Activated CD8-positive, alpha-beta memory T cell treated with anti-CD3 and anti-CD28 coated beads, Interleukin-2, amount 10 ng/mL, durations not matched to agents 7 days and 5 days (primary cell): Measurements from ENCODE around the gene FAM174C. TPM values are rescaled to one million over a fixed set of nuclear protein-coding genes. Genes with fewer than 3 reads are reported as not detected.

Experiments
- ATAC-seq: fragments of 150-1000 bp; cut with Tn5 transposase; one replicate; pipeline ENCODE4 v1.10.0; 2021; ENCODE audit warnings: moderate library complexity
- CTCF ChIA-PET: fragments of 350-600 bp; sonication (Branson Sonifier 250); formaldehyde crosslinking; loops from one replicate; lab custom pipeline; 2021; ENCODE audit warnings: antibody characterized with exemption; lab: Charles Lee
- DNase-seq: peaks from one replicate; pipeline ENCODE4 v3.0.0-alpha.2; 2020
- H3K27ac Mint-ChIP-seq: one replicate; pipeline ENCODE4 v1.8.0; 2021; ENCODE audit warnings: mild to moderate bottlenecking, mixed read lengths
- H3K27me3 Mint-ChIP-seq: one replicate; pipeline ENCODE4 v1.8.0; 2021; ENCODE audit warnings: mixed read lengths
- H3K36me3 Mint-ChIP-seq: one replicate; pipeline ENCODE4 v1.8.0; 2021; ENCODE audit warnings: mild to moderate bottlenecking, mixed read lengths
- H3K4me1 Mint-ChIP-seq: one replicate; pipeline ENCODE4 v1.8.0; 2021; ENCODE audit warnings: mixed read lengths
- H3K4me3 Mint-ChIP-seq: one replicate; pipeline ENCODE4 v1.8.0; 2021; ENCODE audit warnings: mild to moderate bottlenecking, moderate library complexity, mixed read lengths
- H3K9me3 Mint-ChIP-seq: one replicate; pipeline ENCODE4 v1.8.0; 2022; ENCODE audit warnings: low read depth, mixed read lengths
- total RNA-seq, 2 experiments: library from RNA; stranded (reverse); gene quantifications; one replicate each; pipeline ENCODE4 v1.2.3, GENCODE V29; 2021

FAM174C gene
- total RNA-seq, 2 experiments from 2014 or later, result 54.7 to 60.3 TPM

DNA sequence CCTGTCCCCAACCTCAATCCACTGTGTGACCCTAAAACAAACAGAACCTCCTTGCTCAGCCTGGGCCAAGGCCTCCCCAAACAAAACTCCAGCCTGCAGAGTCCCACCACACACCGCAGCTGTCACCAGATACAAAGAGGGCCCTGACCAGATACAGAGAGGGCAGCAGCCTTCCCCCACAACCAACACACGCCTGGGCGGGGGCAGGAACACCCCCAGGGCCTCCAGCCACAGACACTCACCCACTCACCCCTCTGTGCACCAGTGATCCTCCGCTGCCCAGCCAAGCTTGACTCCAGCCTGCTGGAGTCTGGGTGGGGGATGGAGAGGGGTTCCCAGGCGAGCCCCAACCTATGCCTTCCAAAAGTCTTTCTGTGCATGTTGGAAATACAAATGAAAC lies 12.1 kb upstream of the FAM174C start:
- H3K4me1 Mint-ChIP-seq, result peaks cover 56% of the 10 kb centered on the region
- H3K9me3 Mint-ChIP-seq, result no peaks in the 10 kb centered on the region
- CTCF ChIA-PET, result interaction anchor here (1.6 to 17.8 kb wide), 2 partner anchors 16 to 21 kb away, joined by 3 to 723 read pairs; partner anchors contain the start of genes ATP5F1D and CBARP

DNA sequence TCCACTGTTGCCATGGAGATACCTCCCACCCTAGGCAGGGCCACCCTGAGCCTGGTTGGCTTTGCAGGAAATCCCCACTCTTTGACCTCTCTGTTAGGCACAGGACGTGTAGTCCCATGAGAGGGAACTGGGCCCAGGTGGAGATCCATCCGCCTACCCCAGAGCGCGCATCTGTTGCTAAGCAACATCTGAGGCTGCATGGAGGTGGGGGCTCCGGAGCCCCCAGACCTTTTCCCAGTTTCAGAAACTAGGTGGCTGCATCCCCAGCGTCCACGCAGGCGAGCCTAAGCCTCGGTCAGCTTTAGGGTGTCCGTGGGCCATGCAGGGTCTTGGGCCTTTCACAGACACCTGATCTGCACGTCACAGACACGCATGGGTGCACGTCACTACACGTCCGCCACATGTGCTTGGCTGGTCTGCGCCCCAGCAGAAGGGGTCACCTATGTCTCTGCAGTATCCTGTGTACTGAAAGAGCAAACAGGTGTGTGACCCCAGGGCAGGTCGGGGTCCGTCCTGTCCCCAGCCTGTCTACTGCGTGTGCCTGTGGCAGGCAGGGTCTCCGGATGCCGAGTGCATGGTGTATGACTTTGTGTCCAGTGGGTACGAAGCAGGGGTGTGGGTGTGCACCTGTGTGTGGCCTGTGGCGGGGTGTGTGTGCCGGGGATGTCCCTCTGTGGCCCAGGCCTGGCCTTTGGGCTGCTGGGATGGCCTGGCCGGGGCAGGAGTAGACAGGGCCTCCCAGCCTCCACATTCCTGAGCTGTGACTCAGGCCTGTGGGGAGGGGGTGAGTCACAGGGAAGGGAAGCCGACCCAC lies 10.3 kb upstream of the FAM174C start:
- CTCF ChIA-PET, result interaction anchor here (4.5 to 17.8 kb wide), 2 partner anchors 11 to 22 kb away, joined by 88 to 723 read pairs; partner anchors contain the start of genes ATP5F1D and CBARP
- H3K9me3 Mint-ChIP-seq, result no peaks in the 10 kb centered on the region
- H3K4me1 Mint-ChIP-seq, result peaks cover 53% of the 10 kb centered on the region
- no peak for DNase-seq
- peaks cover 2% of the 10 kb centered on the region for H3K27me3 Mint-ChIP-seq
- peaks cover 3% of the 10 kb centered on the region for H3K36me3 Mint-ChIP-seq
- no peak for ATAC-seq
- no peak overlapping the region for H3K4me3 Mint-ChIP-seq
- peak overlapping the region; percentile 78 for H3K27ac Mint-ChIP-seq

More for the DNA sequence above, 12.1 kb upstream of the FAM174C start:
- ATAC-seq, result no peak
- Mint-ChIP-seq H3K27me3 (peaks cover 2% of the 10 kb centered on the region), H3K4me3 (no peak overlapping the region), H3K27ac (peak overlapping the region; percentile 69), H3K36me3 (no peaks in the 10 kb centered on the region)
- no peak for DNase-seq

DNA sequence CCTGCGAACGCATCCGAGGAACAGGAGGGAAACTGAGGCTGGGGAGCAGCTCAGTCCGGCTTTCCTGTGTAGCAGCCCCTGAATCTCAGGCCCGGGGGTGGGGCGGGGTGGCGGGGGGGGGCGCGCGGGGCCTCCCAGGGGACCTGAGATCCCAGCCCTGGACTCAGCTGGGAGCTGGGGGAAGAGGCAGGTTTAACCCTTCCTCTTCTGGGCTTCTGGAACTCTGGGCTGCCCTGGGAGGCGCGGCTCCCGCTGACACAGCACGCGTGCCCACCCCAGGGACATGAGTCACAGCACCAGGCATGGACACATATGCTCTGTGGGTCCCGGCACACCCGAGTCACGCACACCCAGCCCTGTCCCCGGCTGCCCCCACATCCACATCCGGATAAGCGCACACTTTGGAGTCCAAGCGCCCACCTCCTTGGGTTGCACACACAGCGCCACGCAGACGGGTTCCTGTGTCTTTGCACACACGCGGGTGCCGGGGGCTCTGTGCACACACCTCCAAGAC lies 9.7 kb upstream of the FAM174C start:
- Mint-ChIP-seq H3K36me3 (peaks cover 9% of the 10 kb centered on the region), H3K9me3 (no peaks in the 10 kb centered on the region), H3K4me1 (peaks cover 56% of the 10 kb centered on the region), H3K4me3 (peak overlapping the region; percentile 59), H3K27ac (peak overlapping the region; percentile 76), H3K27me3 (peaks cover 2% of the 10 kb centered on the region)
- CTCF ChIA-PET, result interaction anchor here (0.9 to 17.8 kb wide), 9 partner anchors 9 to 243 kb away, joined by 3 to 723 read pairs (median 6); partner anchors contain the start of genes ATP5F1D, CBARP and FAM174C
- peak; percentile 1 for ATAC-seq
- DNase-seq, result peak; percentile 84

DNA sequence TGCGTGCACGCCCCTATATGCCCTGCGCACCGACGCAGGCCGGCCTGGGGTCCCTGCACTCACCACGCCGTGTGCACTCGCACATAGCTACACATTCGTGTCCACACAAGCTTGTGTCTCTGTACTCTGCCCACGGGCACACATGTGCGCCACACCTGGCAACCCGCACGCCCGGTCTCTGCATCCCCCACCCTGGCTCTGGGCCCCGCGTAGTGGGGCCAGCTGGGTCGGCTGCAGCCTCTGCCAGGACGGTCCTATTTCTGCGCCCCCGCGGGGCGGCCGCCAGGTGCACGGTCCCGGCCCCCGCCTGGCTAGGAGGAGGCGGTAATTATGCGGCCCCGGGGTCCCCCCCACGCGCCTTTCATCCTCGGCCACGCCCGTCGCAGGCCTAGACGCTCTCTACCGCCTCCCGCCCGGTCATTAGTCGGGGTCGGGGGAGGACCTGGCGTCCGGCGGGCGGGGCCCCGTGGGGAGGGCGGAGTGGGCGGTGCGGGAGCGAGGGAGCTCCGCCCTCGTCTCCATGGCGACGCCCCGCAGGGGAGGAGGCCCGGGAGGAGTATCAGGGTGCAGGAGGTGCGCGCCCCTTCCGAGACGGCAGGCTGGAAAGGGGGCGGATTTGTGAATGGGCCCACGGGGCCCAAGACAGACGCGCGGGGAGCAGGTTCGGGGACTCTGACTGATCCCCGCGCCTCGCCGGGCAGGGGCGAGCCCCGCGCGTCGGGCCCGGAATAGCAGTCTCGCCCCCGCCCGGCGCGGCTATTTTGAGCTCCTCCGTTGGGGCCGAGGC lies 9.0 kb upstream of the FAM174C start:
- H3K4me3 Mint-ChIP-seq, result peak overlapping the region; percentile 59

DNA sequence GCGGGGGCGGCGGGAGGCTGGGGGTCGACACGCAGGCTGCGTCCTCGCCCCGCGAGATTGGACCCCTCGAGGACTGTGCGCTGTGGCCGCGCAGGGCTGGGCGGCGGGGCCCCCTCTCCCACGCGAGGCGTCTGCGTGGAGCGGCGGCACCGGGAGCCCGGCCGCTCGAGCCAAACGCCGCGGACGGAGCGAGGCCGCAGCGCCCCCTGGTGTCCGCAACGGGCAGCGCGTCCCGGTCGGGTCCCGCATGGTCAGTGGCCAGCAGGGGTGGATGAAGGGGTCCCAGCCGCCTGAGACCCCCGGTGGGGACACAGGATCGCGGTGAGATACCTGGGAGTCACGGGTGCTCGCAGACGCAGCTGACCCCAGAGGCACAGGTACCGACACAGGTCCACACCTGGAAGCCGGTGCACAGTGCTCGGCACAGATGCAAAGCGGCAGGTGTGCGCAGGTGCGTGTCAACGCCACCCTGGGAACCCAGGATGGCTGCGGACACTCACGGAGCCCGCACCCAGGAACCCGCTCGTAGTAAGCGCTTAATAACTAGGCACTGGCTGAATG lies 8.3 kb upstream of the FAM174C start:
- peaks cover 22% of the 10 kb centered on the region for H3K36me3 Mint-ChIP-seq
- H3K27ac Mint-ChIP-seq, result no peak overlapping the region
- no peaks in the 10 kb centered on the region for H3K9me3 Mint-ChIP-seq
- H3K27me3 Mint-ChIP-seq, result peaks cover 2% of the 10 kb centered on the region
- DNase-seq (peak; percentile 83), ATAC-seq (peak; percentile 9)
- H3K4me1 Mint-ChIP-seq, result peaks cover 62% of the 10 kb centered on the region
- CTCF ChIA-PET, result interaction anchor here (0.5 to 17.8 kb wide), 27 partner anchors 8 to 283 kb away, joined by 3 to 723 read pairs (median 5); partner anchors contain the start of genes ABCA7, ARHGAP45, ATP5F1D and CBARP
- peak overlapping the region; percentile 59 for H3K4me3 Mint-ChIP-seq

More for the DNA sequence above, 9.0 kb upstream of the FAM174C start:
- DNase-seq (peak; percentile 94), ATAC-seq (peak; percentile 54)
- Mint-ChIP-seq H3K36me3 (peaks cover 15% of the 10 kb centered on the region), H3K9me3 (no peaks in the 10 kb centered on the region), H3K27ac (peak overlapping the region; percentile 76), H3K4me1 (peaks cover 62% of the 10 kb centered on the region), H3K27me3 (peaks cover 2% of the 10 kb centered on the region)
- CTCF ChIA-PET, result interaction anchor here (0.5 to 17.8 kb wide), 26 partner anchors 8 to 282 kb away, joined by 3 to 723 read pairs (median 5); partner anchors contain the start of genes ABCA7, ARHGAP45, ATP5F1D and CBARP

DNA sequence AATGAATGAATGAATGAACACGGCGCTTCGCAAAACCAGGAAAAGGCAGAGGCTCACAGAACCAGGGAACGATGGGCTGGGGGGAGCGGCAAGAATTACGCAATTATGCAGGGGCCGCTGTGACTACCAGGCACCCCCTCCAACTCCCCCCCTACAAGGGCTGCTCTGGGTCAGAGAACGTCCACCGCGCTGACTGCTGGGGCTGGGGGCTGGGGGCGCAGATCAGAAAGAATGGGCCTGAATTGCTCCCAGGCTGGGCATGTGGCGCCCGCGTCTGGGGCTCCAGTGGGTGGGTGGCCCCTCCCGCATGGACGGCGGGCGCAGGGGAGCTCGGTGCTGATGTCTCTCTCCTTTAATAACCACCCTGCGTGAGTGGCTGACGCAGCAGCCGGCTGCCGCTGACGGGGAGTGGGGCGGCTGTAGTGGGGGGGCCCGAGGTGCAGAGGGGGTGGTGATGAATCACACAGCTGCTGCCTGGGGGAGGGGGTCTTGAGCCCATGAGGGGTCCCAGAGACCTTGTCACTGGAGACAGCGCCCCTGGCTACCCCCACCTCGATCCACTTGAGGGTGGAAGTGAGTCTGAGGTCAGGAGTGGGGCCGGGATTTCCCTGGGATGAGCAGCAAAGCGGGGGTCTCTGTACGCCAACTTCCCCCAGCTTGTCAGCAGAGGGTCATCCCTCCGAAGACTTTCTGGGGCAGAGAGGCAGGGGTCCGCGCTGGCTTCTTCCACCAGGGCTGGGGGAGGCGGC lies 7.7 kb upstream of the FAM174C start:
- Mint-ChIP-seq H3K9me3 (no peaks in the 10 kb centered on the region), H3K4me3 (peak overlapping the region; percentile 38), H3K4me1 (peaks cover 64% of the 10 kb centered on the region), H3K36me3 (peaks cover 28% of the 10 kb centered on the region), H3K27me3 (peaks cover 2% of the 10 kb centered on the region), H3K27ac (no peak overlapping the region)
- CTCF ChIA-PET, result interaction anchor here (1.1 to 17.8 kb wide), 5 partner anchors 14 to 228 kb away, joined by 3 to 723 read pairs (median 14); partner anchors contain the start of genes ABCA7, ATP5F1D and CBARP
- DNase-seq, result peak; percentile 60
- ATAC-seq, result no peak

DNA sequence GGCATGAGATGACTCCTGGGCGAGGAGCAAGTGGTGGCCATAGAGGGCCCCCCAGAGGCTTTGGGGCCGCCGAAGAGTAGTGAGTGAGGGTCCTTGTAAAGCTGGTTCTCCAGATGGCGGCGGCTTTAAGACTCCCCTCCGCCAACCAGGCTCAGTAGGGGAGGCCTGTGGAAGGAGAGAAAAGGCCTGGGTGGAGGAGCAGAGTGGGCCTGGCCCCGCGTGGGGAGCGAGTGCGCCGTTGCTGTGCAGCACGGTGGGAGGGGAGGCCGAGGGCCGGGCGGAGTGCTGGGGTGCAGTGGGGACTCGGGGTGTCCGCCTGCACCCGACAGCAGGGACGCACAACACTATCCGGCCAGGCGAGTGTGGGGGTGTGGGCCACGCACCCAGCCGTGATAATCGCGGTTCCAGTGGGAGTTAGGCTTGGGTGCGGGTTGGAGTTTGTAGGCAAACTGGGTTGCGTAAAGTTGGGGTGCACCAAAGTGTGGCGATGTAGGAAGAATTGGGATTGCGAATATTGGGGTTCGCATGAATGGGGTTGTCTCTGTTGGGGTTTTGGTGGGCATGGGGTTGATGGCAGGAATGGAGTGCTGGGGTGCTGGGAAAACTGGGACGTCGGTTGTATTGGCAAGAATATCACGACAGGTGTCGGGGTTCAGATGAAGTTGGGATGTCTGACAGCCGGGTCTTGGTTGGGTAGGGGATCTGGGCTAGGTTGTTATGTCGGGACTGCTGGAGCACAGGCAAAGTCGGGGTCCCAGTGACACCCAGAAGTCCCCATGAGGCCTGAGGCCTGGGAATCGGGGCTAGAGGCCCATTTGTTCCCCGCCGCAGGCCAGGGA lies 6.9 kb upstream of the FAM174C start:
- CTCF ChIA-PET, result interaction anchor here (0.7 to 17.8 kb wide), 8 partner anchors 9 to 204 kb away, joined by 3 to 723 read pairs (median 6); partner anchors contain the start of genes ATP5F1D and CBARP
- no peaks in the 10 kb centered on the region for H3K9me3 Mint-ChIP-seq
- H3K4me1 Mint-ChIP-seq, result peaks cover 64% of the 10 kb centered on the region
- peak overlapping the region; percentile 62 for H3K4me3 Mint-ChIP-seq
- DNase-seq (peak; percentile 53), ATAC-seq (no peak)
- H3K36me3 Mint-ChIP-seq, result peaks cover 35% of the 10 kb centered on the region
- H3K27ac Mint-ChIP-seq, result peak overlapping the region; percentile 42
- peaks cover 2% of the 10 kb centered on the region for H3K27me3 Mint-ChIP-seq

DNA sequence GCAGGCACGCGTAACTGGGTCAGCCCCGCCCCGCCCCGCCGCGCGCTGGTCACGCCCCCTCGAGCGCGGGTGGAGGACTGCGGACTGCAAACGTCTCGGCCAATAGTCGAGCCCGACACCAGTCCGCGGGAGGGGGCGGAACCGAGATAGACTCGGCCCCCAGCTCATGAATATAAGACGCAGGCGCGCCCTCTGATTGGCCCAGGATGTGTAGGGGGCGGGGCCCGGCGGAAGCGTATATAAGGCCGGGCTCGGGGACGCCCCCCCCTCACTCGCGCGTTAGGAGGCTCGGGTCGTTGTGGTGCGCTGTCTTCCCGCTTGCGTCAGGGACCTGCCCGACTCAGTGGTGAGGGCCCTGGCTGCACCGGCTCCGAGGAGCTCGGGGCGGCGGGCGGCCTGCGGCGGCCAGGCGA lies 6.3 kb upstream of the FAM174C start, which contains the start of gene CIRBP:
Gene CIRBP (plus strand): TSS at position 268 of the 413 bp plus-strand sequence. CDS start 1,602 bp downstream, outside the sequence.
- Mint-ChIP-seq H3K36me3 (peaks cover 41% of the 10 kb centered on the region), H3K4me1 (peaks cover 70% of the 10 kb centered on the region), H3K27ac (peak within 1 kb of the TSS; percentile 89), H3K27me3 (peaks cover 2% of the 10 kb centered on the region), H3K4me3 (peak within 1 kb of the TSS; percentile 86), H3K9me3 (no peaks in the 10 kb centered on the region)
- CTCF ChIA-PET, result interaction anchor here (0.7 to 17.8 kb wide), 7 partner anchors 10 to 204 kb away, joined by 3 to 723 read pairs (median 6); partner anchors contain the start of genes ATP5F1D and CBARP
- peak; percentile 81 for ATAC-seq
- peak; percentile 100 for DNase-seq

DNA sequence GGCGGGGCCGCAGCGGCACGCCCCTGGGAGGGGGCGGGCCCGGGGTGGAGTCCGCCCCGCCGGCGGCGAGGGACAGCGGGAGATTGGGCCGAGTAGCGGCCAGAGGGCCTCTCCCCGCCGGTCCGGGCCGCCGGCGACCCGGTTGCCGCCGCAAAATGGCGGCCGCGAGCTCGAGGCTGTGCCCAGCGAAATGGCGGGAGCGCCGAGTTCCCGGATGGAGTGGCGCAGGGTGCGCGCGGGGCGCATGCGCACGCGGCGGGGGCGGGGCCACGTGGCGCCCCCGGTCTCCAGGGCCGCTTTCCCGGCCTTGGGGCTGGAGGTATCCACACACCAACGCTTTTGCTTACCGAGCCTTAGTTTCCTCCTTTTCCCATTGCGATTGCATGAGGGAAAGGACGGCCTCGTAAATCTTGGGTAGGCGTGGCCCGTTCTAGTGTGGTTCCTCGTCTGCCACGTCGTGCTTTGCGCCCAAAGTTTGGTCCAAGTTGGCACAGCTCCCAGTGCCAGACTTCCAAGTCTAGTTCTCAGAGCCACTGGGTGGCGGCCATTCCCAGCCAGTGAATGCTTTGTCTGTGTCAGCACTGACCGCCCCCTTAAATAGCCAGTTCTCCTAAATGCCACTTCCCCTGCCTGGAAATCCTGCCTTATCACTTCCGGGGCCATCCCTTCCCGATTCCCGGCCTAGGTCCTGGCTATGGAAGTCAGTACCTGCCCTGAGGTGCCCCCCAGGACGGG lies 5.7 kb upstream of the FAM174C start:
- H3K4me3 Mint-ChIP-seq, result peak overlapping the region; percentile 86
- CTCF ChIA-PET, result interaction anchor here (1.2 to 17.8 kb wide), 6 partner anchors 10 to 205 kb away, joined by 4 to 723 read pairs (median 9); partner anchors contain the start of genes ATP5F1D and CBARP
- peak overlapping the region; percentile 89 for H3K27ac Mint-ChIP-seq
- H3K9me3 Mint-ChIP-seq, result no peaks in the 10 kb centered on the region
- DNase-seq (peak; percentile 91), ATAC-seq (peak; percentile 36)
- peaks cover 44% of the 10 kb centered on the region for H3K36me3 Mint-ChIP-seq
- H3K4me1 Mint-ChIP-seq, result peaks cover 73% of the 10 kb centered on the region
- peaks cover 2% of the 10 kb centered on the region for H3K27me3 Mint-ChIP-seq

DNA sequence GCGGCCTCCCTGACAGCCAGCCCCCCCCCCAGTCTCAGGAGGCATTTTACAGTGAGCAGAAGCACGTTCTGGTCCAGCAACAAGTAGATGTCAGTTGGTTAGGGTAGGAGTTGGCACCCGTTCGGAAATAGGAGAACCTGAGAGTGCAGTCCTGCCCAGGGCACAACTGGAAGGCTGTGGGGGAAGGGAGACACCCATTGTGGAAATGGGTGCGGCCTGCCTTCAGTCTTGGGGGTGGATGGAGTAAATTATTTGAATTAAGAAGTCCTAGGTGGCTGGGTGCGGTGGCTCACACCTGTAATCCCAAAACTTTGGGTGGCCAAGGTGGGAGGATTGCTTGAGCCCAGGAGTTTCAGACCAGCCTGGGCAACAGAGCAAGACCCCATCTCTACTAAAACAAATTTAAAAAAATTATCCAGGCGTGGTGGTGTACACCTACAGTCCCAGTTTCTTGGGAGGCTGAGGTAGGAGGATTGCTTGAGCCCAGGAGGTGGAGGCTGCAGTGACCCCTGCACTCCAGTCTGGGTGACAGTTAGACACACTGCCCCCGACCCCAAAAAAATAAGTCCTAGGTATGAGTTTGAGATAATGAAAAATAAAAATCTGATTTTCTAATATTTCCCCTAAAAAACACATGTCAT lies 5.0 kb upstream of the FAM174C start:
- Mint-ChIP-seq H3K4me1 (peaks cover 70% of the 10 kb centered on the region), H3K36me3 (peaks cover 45% of the 10 kb centered on the region), H3K27me3 (peaks cover 2% of the 10 kb centered on the region), H3K27ac (peak overlapping the region; percentile 89), H3K9me3 (no peaks in the 10 kb centered on the region), H3K4me3 (peak overlapping the region; percentile 86)
- DNase-seq (peak; percentile 54), ATAC-seq (no peak)
- CTCF ChIA-PET, result interaction anchor here (4.3 kb wide), 1 partner anchor 27 kb away, joined by 32 read pairs; no protein-coding TSS in a partner anchor
